Coronary artery (tissue), 2 donors: Measurements from ENCODE around the gene GRIK3.
"Not testable (repeated sequence)": the region's sequence is repeated elsewhere in the genome, so short reads cannot be mapped to it uniquely, and the experiment has no call there.

Experiments
- DNase-seq: peaks from one replicate; pipeline ENCODE4 v3.0.0-alpha.2; 2017; ENCODE audit warnings: low spot score
- H3K27ac ChIP-seq, 2 donors: fragments of 200-600 bp; sonication (generic); one replicate each; pipeline ENCODE4 v1.5.1; 2016 to 2019
- H3K4me3 ChIP-seq: fragments of 200-600 bp; sonication (generic); 2 replicates; pipeline ENCODE4 v1.5.1; 2016; ENCODE audit warnings: mild to moderate bottlenecking, moderate library complexity
- CTCF ChIP-seq: fragments of 200-600 bp; sonication (generic); IDR thresholded peaks from one replicate; pipeline ENCODE4 v1.5.1; 2019; ENCODE audit warnings: antibody characterized with exemption

Gene GRIK3

DNA sequence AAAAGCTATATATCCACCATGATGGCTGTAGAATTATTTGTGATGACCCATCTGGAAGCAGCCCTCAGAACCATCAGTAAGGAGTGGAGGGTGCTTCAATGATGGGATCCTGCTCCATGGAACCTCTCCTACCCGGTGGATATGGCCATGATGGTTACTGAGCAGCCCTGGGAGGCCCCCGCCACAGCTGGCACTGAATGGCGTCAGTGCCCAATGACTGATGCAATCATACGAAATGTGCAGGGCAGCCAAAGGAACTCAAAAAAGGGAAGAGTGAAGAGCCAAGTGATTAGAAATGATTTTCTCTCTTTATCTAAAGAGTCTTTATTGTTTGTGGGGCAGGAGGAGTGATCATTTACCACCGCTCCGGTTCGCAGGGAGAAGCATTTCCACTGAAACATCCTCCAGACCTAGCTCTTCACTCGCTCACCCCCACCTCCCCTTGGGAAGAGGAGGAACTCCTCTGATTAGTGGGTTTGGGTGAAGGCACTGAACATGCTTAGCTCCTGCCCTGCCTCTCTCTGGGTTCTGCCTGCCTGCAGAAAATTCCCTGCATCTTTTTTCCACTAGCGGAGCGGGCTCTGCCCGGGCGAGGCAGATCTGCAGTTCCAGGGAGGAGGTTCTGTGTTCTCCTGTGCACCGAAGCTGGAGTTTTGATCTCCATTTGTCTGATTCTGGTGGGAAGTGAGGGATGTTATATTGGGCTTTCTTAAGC, 260.3 kb downstream of the GRIK3 start:
- H3K27ac ChIP-seq, result no peak overlapping the region
- DNase-seq, result no peak
- no peak overlapping the region for H3K4me3 ChIP-seq
- no peak for TF ChIP-seq CTCF

GRCh38 chr1:36772647-36773495, 261.4 kb downstream of the GRIK3 start:
- no peak overlapping the region for H3K27ac ChIP-seq
- no peak for DNase-seq
- H3K4me3 ChIP-seq, result no peak overlapping the region
- TF ChIP-seq CTCF, result no peak

DNA sequence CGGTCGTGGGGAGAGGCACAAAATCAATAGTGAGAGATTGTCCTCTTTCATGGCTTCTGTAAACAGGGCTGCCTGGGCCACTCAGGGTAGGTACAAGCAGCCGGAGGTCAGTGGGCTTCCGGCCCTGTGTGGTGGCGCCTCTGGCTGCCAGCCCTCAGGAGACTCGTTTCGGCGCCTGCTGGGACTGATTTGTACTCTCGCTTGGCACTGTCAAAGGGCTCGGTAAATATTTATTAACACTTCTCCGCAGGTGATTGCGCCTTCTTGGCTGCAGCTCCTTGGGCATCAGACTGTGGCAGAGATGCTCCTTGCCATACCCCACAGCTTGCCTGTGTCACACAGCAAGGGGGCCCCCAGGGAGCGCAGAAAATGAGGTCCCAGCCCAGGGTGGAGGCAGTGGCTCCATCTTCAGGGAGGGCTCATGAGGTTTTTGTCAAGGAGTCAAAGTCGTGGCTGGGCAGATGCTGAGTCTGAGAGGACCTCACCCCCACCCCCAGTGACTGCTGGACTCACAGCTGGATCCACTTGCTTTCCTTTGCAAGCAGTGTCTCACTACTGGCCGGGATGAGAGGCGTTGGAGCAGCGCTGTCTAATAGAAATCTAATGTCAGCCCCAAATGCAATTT, 262.5 kb downstream of the GRIK3 start:
- no peak for TF ChIP-seq CTCF
- H3K4me3 ChIP-seq, result no peak overlapping the region
- H3K27ac ChIP-seq, result no peak overlapping the region
- DNase-seq, result no peak

- no peak overlapping the region for H3K27ac ChIP-seq
- TF ChIP-seq CTCF, result no peak
- no peak overlapping the region for H3K4me3 ChIP-seq
- no peak for DNase-seq
These were observed 263.1 kb downstream of the GRIK3 start for GRCh38 chr1:36771240-36771639.

DNA sequence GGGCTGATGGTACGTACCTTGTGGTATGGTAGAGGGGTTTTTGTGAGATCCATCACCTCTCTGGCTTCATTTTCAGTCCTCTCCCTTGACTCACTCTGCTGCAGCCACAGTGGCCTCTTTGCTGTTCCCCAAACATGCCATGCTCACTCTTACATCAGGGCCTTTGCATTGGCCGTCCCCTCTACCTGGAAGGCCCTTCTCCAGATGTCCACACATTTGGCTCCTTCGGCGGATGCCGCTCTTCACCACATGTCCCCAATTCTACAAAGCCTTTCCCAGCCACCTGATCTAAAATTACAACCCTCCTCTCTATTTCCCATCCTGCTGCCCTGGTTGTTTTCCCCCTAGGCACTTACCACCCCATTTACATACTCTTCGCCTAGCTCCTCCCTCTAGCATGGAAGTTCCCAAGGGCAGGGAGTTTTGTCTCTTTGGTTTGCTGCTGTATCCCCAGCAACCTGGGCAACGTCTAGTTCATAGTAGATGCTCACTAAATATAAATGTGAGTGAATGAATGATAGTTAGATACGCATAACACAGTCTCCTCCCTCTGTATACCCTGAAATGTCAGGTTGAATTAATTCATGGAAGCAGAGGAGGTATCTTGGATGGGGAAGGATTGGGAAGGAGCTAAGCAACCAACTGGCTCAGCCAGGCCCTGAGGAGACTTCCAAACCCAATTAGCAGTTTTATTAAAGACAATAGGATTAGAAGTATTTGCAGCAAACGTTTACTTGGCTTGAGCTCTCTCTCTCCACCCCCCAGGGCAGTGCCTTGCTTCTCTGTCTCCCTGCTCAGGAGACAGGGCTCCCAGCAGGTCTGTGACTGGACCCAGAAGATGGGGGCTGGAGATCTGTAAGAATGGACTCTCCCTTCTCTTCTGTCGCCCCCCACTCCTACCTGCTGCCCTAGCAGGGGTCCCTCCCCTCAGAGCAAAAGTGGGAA, 264.2 kb downstream of the GRIK3 start:
- Histone ChIP-seq H3K4me3 (no peak overlapping the region), H3K27ac (no peak overlapping the region)
- no peak for TF ChIP-seq CTCF
- no peak for DNase-seq

DNA sequence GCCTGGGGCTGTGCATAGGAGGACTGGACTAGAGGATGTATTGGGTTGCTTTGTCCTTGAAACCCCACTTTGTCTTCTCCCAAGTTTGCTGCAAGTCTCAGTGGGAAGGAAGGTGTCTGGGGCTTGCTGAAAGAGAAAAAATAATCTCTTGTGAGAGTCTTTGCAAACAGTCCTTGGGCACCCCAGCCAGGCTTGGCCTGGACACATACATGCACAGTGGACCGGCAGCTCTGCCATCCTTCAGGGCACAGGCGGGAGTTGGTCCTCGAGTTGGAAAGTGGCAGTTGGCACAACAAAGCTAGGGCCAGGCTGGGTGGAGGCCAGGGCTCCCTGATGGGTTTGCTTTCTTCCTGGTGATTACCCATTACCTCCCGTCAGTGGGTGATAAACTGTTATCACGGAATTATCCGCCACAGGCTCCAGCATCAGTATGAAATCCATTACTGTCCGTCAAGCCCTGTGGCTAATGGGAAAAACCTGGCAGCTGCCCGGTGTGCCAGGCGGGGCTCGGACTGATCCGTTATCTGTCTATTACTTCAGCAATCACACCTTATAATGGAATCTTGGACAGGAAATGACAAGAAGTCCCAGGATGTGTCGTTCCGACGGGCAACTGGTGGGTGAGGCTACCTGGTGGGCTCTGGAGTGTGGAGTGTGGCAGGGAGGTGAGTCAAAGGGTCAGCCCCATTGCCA, 265.7 kb downstream of the GRIK3 start:
- no peak for DNase-seq
- H3K27ac ChIP-seq, result no peak overlapping the region
- H3K4me3 ChIP-seq, result no peak overlapping the region
- no peak for TF ChIP-seq CTCF

- not testable (repeated sequence) for H3K27ac ChIP-seq, H3K4me3 ChIP-seq, DNase-seq
These were observed 266.9 kb downstream of the GRIK3 start for GRCh38 chr1:36767429-36767828.
